GM19240 (cell line): ENCODE measurements around the gene API5.
"Not testable (repeated sequence)": the region's sequence is repeated elsewhere in the genome, so short reads cannot be mapped to it uniquely, and the experiment has no call there.

Experiments used
- DNase-seq: peaks from one replicate; pipeline ENCODE4 v3.0.0; 2011; ENCODE audit warnings: low spot score; ENCODE audit not compliant: insufficient read length

Gene API5

GRCh38 chr11:43311791-43312607 lies at the start of gene API5:
TSS of gene API5 (plus strand) at chr11:43311996. CDS start at chr11:43312128, 132 bp downstream.
- DNase-seq = peak; percentile 70

- no peak for DNase-seq
These were observed 43.8 kb upstream of the API5 start for GRCh38 chr11:43267856-43268580.

- DNase-seq = no peak
These were observed 43.0 kb upstream of the API5 start for GRCh38 chr11:43268786-43269185.

GRCh38 chr11:43269254-43269918 lies 42.4 kb upstream of the API5 start:
- DNase-seq = no peak

DNA sequence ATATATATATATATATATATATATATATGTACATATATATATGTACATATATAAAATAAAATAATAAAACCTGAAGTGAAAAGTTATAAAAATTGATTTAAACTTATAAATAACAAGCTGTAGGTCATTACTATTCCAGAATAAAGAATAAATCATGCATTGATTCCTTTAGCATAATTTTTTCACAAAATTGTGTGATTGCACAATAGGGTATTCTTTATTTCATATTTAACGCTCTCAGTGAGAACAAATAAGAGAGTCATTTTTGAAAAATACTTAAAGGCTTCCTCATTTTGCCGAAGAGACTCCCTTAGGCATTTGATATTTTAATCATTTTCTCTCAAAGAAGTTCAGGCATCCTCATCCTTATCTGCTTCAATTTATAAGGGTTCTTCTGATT lies 41.3 kb upstream of the API5 start:
- DNase-seq = no peak

DNA sequence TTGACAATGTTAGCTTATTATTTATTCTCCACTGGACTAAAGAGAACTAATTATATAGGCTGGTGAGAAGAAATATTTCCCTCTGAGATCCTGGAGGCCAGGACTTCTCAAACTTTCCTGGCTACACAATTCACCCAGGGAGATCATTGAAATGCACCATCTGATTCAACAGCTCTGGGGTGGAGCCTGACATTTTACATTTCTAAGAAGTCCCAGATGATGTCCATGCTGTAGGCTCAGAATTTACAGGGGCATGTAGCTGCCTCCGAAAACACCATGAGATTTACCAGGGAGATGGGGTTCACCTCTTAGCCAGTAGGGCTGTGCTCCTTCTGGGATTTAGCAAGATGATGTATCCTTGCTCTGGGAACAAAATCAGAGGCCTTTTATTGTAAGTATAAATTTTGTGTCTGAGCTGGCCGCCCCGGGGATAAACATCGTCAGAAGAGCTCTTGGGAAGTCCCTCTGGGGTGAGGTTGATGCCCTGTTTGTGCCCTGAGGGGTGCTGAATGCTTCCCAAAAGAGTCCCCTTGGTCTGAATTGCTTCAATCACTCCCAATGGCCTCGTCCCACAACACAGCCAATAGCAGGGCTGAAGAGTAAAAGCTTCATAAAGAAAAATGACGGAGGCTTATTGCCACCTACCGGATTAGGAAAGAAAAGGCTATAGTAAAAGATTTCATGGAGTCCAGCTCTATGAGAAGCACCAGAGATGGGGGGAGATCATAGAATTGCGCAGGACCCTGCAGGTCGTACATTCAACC lies 33.4 kb upstream of the API5 start:
- DNase-seq = no peak

GRCh38 chr11:43282607-43283440 lies 29.0 kb upstream of the API5 start:
- DNase-seq = peak; percentile 18

DNA sequence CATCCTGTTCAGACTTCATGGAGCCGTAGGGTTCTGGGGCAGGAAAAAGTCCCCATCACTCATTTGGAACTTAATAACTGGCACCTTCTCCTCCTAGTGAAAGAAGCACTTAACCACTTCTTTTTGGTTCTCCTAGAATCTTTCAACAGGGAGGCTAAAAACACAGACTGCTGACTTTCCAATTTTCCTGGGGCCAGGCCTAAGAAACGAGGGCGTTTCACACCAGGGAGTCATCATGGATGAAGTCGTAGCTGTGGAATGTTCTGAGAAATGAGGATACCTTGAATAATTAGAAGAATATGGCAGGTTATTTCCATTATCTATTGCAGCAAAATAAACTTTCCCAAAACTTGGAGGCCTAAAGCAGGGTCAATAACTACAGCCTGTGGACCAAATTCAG lies 26.0 kb upstream of the API5 start:
- DNase-seq = no peak

GRCh38 chr11:43289368-43289767 lies 22.4 kb upstream of the API5 start:
- no peak for DNase-seq

GRCh38 chr11:43298397-43298796 lies 13.4 kb upstream of the API5 start:
- DNase-seq = no peak

GRCh38 chr11:43315966-43316365 lies 4.2 kb downstream of the API5 start:
- no peak for DNase-seq

DNA sequence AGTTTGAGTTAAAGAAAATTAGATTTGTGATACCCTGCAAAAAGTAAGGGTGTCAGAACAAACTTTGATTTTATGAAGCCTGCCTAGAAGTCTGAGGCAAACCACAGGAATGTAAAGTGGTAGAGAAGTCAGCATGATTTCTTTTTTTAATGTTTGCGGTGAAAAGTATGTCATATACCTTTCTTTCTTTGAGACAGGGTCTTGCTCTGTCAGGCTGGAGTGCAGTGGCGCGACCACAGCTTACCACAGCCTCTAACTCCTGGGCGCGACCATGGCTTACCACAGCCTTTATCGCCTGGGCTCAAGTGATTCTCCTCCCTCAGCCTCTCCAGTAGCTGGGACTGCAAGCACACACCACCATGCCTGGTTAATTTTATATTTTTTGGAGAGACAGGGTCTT lies 4.7 kb downstream of the API5 start:
- DNase-seq = no peak

GRCh38 chr11:43327987-43328386 lies 16.2 kb downstream of the API5 start:
- no peak for DNase-seq

DNA sequence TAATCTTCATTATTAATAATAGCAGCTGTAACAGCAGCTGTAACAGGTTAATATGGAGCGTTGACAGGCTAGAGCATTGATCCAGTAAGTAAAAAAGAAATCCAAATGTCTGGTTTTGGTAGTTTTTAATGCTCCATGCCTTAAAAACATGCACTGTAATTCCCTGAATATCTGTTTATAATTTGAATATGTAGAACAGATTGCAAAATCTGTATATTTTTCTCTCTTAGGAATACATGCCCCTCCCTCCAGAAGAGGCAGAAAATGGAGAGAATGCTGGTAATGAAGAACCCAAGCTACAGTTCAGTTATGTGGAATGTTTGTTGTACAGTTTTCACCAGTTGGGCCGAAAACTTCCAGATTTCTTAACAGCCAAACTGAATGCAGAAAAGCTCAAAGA lies 16.7 kb downstream of the API5 start:
- DNase-seq = no peak

GRCh38 chr11:43341159-43341558 lies 29.4 kb downstream of the API5 start:
- no peak for DNase-seq

DNA sequence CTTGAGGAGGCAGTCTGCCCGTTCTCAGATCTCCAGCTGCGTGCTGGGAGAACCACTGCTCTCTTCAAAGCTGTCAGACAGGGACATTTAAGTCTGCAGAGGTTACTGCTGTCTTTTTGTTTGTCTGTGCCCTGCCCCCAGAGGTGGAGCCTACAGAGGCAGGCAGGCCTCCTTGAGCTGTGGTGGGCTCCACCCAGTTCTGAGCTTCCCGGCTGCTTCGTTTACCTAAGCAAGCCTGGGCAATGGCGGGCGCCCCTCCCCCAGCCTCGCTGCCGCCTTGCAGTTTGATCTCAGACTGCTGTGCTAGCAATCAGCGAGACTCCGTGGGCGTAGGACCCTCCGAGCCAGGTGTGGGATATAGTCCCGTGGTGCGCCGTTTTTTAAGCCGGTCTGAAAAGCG lies 39.6 kb downstream of the API5 start:
- DNase-seq = not testable (repeated sequence)

DNA sequence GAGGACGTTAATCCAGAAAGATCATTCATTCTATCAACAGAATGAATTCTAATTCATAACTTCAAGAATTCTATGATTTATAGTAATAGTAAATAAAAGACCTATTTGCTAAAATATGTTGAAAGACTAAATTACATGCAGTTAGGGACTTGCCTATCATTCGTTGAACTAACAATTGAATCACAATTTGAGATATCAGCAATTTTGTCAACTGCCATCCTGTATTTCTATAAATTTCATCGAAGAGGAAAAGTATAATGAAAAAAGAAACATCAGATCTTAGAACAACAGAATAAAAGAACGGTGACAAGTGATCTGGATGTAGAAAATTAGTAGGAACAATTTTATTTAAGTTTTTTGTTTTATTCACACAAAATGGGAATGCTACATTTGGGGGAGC lies 42.5 kb downstream of the API5 start:
- no peak for DNase-seq

GRCh38 chr11:43356336-43356735 lies 44.5 kb downstream of the API5 start:
- DNase-seq = no peak

- DNase-seq = no peak
These were observed 46.5 kb downstream of the API5 start for GRCh38 chr11:43358279-43358800.

- DNase-seq = peak; percentile 73
These were observed 47.1 kb downstream of the API5 start, which contains the start of gene TTC17 for GRCh38 chr11:43358801-43359421. TSS of gene TTC17 (plus strand) at chr11:43358920. CDS start at chr11:43358955, 35 bp downstream.
